ENCODE results near the gene B9D1.

Gene B9D1

DNA sequence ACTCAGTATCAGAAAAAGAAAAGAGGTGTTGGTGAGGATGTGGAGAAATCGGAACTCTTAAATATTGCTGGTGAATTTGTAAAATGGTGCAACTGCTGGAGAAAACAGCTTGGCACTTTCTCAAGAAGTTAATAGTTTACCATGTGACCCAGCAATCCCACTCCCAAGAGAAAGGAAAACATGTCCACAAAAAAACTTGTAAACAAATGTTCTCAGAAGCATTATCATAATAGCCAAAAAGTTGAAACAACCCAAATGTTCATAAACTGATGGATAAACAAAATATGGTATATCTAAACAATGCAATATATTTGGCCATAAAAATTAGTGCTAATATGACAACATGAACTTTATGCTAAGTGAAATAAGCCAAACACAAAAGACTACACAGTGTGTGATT, 13.2 kb upstream of the B9D1 start:
- no peak for DNase-seq

DNA sequence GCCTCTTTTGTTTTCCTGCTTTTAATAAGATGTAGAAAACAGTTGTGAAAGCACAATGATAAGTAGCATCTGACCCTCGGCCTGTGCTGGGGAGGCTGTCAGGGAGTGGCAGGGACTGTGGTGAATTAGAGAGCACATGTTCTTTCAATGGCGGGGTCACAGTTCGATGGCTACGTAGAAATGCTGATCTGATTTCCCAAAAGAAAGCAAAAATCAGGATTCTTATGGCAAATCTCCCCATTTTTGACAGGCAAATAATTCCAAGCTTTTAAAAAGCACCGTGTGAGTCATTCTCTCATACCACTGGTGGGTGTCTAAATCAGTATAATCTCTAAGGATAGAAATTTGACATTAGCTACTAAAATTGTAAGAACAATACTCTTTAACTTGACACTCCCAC, 11.6 kb upstream of the B9D1 start:
- no peak for DNase-seq

DNA sequence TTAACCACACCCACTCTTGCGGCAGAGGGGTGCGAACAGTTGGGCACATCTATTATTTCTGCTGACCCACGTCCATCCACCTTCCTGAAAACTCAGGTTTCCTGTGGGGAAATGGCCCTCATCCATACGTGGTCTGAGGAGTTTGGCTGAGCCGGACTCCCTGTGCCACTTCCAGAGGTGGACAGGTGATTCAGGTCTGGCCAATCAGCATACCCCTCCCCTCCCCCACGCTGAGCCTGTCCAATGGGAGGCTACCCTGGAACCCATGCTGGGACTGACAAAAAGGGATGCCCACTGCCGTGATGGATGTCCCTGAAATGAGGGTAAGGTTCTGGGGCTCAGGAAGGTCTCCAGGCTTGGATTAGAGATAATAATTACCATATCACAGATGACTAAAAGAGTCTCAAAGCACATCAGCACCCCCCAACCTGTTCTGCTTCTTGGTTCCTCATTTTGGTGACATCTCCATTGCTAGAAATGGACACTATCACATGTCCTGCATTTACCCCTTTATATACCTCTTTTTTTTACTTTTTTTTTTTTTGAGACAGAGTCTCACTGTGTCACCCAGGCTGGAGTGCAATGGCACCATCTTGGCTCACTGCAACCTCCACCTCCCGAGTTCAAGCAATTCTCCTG, 10.5 kb upstream of the B9D1 start:
- DNase-seq = no peak

- DNase-seq = no peak
Observed at GRCh38 chr17:19372439-19372838, 9.9 kb upstream of the B9D1 start.

DNA sequence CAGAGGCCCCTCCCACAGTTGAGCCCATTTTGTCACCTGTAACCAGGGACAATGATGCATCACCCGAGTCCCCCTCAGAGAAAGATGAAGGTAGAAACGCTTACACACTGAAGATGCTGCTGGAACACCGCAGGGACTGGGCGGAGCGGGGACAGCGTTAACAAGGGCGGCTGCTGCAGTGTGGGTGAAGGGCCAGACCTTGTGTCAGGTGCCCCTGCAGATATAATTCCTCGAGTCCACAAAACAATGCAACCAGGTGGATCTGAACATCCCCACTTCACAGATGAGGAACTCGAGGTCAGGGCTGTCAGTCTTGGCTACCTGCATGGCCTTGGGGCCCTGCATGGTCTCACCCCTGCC, 9.5 kb upstream of the B9D1 start:
- no peak for DNase-seq

- DNase-seq = no peak
Observed at GRCh38 chr17:19371259-19372010, 8.9 kb upstream of the B9D1 start.

GRCh38 chr17:19370493-19370960, 8.0 kb upstream of the B9D1 start:
- DNase-seq = no peak

DNA sequence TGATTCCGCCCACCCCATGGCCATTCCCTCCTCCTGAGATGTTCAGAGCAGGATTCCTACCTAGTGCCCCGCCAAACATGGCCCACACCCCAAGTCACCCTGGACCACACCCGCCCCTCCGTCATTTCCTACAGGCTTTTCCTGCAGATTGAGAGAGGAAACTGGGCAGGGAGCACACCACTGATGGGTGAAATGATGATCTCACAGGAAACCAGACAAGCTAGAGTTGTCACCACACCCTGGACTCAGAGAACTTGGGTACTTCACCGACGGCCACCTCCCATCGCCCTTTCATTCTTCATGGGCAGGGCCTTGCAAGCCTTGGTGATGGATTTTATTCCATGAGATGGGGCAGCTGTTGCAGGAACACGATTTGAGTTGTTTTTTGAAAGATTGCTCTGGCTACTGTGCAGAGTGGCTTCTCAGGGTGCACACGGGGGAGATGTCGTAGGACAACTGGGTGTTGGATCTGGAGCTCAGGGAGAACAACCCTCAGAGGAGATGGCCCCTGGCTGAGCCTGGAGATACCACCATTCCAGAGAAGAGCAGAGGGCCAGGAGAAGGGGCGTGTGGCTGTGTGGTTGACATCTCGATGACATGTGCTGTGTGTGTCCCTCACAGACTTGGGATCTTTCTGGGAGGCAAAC, 7.4 kb upstream of the B9D1 start:
- DNase-seq = no peak

- no peak for DNase-seq
Observed at GRCh38 chr17:19369107-19369778, 6.7 kb upstream of the B9D1 start.

DNA sequence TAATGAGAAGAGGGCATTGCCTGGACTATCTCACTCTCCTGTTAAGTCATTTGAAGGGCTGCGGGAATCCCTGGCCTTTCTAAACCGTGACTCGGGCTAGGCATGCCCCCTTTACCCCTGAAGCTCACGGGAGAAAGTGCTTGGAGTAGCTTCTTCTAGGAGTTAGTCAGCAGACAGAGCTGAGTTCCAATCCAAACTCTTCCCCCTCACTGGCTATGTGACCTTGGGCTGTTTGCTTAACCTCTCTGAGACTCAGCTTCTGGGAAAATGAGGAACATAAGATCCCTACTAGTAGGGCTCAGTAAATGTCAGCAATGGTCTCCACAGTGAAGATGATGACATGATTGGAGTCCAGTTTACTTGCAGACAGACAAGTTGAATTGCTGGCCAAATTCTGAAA, 5.7 kb upstream of the B9D1 start:
- no peak for DNase-seq

DNA sequence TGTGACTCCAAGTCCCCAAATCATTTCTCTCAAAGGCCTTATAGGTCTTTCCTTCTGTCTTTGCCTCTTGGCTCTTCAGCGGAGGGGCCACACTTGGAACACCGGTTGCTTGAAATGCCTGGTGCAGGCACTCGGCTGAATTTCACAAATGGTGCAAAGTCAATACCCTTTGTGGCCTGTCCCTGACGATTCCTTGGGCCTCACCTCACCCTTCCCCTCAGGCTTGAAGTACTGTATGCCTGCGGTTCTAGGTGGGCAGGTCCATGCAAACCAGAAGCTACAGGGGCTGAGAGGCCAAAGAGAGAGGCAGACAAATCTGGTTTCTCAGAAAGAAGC, 4.1 kb upstream of the B9D1 start:
- no peak for DNase-seq

GRCh38 chr17:19365833-19366636, 3.5 kb upstream of the B9D1 start:
- no peak for DNase-seq

- no peak for DNase-seq
Observed at GRCh38 chr17:19365499-19365817, 2.9 kb upstream of the B9D1 start.

GRCh38 chr17:19364699-19365498, 2.4 kb upstream of the B9D1 start:
- no peak for DNase-seq

GRCh38 chr17:19363460-19364035, 1.0 kb upstream of the B9D1 start:
- no peak for DNase-seq

DNA sequence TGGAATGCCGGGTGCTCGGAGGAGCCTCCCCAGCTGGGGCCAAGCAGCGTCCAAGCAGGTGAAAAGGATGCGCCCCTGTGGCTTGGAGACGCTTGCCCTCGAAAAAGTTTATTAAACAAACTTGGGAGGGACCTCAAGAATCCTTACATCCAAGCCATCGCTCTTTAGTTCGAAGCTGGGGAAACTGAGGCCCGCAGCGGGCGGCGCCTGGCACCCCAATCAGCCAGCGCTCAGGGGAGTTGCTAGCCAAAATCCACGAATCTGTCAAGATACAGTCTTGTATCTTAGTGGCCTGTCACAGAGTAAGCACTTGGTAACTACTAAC, 553 bp upstream of the B9D1 start:
- no peak for DNase-seq

DNA sequence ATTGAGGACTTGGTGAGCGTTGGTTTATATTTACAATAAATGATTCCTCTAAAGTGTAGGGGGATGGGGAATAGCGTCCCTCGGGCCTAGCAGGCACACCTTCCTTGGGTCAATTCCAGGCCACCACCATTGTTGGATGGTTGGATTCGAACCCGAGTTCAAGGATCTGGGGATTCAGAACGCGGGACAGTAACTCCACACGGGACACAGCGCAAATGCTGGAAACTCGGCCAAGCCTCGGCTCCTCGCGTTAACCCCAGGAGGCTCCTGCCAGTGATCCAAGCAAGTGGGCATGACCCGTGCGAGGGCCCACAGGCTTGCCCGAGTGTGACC, 613 bp downstream of the B9D1 start:
- no peak for DNase-seq

DNA sequence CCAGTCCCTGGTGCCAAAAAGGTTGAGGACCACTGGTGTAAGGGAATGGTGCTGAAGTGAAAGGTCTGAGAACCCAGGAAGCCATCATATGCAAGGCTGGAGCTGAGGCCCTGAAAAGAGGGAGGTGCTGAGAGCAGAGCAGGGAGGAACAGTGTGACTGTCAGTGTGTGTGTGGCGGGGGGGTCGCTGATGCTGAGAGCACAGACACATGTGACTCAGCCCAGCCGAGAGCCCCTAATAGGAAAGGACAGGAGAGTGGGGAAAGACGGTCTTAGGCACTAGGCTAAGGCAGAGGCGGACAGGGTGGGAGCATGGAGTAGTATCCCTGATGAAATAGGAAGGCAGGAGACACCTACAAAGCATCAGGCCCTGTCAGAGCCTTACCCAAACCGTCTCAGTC, 1.2 kb downstream of the B9D1 start:
- DNase-seq = no peak

DNA sequence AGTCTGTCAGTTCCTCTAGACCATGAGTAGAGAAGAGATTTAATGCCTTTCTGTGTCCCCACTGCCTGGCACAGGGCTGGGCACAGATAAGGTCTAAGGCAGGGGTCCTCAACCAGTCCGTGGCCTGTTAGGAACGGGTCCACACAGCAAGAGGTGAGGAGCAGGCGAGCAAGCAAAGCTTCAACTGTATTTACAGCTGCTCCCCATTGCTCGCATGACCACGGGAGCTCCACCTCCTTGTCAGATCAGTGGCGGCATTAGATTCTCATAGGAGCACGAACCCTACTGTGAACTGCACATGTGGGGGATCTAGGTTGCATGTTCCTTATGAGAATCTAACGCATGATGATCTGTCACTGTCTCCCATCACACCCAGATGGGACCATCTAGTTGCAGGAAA, 1.8 kb downstream of the B9D1 start:
- no peak for DNase-seq

DNA sequence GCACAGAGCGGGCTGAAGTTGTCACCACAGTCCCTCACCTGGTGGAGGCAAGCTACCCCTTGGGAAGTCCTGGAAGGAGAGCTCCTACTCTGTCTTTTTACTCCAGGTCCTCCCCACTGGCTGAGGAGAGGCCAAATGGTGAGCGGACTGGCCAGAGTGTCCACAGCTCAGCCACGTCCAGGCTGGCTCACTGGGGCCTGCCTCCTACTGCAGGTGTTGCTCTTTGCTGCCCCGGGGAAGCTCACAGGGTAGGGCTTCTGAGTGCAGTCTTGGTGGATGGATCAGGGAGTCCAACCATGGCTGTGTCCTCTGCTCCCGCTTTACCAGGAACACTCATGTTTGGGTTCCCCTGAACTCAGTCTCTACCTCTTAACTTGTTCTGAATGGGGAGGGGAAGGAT, 2.7 kb downstream of the B9D1 start:
- DNase-seq = no peak

DNA sequence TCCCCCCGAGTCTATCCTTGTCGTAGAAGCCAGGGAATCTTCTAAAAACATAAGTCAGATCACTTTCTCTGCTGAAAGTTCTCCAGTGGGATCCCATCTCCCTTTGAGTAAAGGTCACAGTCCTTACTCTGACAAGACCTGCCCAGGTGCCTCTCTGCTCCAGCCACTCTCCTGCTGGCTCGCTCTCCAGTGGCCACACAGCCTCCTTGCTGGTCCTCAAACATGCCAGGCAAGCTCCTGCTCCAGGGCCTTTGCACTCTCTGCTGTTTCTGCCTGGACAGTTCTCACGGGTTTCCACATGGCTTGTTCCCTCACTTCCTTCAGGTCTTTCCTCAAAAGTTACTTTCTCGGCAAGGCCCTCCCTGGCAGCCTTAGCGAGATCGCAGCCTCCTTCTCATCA, 3.4 kb downstream of the B9D1 start:
- DNase-seq = no peak

DNA sequence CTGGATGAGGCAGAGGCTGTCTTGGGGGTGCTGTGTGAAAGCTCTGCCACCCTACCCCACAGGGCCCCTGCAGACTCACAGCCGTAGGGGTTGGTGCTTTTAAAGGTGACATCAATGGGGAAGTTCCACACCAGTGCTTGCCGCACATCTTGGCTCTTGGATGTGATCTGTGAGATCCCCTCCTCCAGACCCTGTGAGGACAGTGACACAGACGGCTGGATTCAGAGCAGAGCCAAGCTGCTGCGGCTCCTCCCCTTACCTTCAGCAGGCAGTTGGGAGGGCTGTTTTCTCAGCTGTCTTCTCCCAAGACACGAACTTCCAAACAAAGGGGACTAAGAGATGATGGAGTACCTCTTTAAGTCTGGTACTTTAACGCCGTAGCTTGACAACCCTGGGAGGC, 4.8 kb downstream of the B9D1 start:
- no peak for DNase-seq

All from hippocampal formation (tissue), 2 donors.